Measurements from ENCODE around the gene FREY1. TPM values are rescaled to one million over a fixed set of nuclear protein-coding genes. Genes with fewer than 3 reads are reported as not detected.

The FREY1 gene
- total and polyA plus RNA-seq, 2 donors (not counting 1 experiment from before 2014, with no cell fraction given), result 0.82 to 6.6 TPM

DNA sequence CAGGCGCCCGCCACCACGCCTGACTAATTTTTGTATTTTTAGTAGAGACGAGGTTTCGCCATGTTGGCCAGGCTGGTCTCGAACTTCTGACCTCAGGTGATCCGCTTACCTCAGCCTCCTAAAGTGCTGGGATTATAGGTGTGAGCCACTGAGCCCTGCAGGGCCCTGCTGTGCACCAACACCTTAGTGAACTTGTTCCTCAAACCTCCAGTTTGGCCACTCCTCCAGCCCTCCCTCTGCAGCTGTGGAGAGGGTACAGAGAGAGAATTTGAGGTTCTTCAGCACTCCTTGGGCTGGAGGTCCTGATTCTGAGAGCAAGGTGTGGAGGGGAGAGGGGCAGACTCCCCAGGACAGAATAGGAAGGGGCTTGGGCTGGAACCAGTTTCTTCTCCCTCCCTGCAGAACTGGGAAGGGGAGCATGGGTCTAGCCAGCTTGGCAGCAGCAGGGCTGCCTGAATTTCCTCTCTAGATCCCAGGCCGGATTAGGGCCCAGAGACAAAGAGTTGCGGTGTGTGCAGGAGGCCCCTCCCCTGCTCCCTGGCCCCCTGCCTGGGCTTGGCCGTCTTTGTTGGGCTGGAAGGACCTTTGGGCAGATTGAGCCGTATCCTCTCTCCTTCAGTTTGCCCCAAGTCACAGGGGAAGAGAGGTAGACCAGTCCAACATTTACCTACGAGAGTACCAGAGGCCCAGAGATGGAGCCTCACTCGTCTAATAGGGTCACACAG lies 12.9 kb upstream of the FREY1 start:
- no peaks in the 10 kb centered on the region for H3K27me3 ChIP-seq (replicated peaks in 1 of 4; ENCODE audit: control extremely low read depth in 1 of 4, control insufficient read depth in 3 of 4, insufficient read depth in 4 of 4, low read length in 3 of 4)
- H3K27ac ChIP-seq (ENCODE audit: low read length in 2 of 2), result peak overlapping the region in 1 of 2 donors; percentile 17
- CTCF ChIA-PET, result interaction anchor here (8.3 to 9.6 kb wide), 2 partner anchors 14 to 44 kb away, joined by 58 to 98 read pairs; no protein-coding TSS in a partner anchor
- H3K4me3 ChIP-seq (ENCODE audit: control extremely low read depth in 1 of 5, extremely low read depth in 1 of 5, insufficient read depth in 1 of 5, low read depth in 2 of 5, low read length in 4 of 5), result peak overlapping the region in 2 of 5 experiments; percentile 9 to 99
- POLR2A ChIA-PET, result interaction anchor here (9.1 kb wide), 1 partner anchor 14 kb away, joined by 162 read pairs; no protein-coding TSS in a partner anchor
- ATAC-seq (ENCODE audit: low read depth), result no peak
- no peaks in the 10 kb centered on the region for H3K9me3 ChIP-seq (ENCODE audit: control extremely low read depth in 1 of 3, control insufficient read depth in 2 of 3, insufficient read depth in 1 of 3, low read length in 2 of 3)
- H3K4me2 ChIP-seq (replicated peaks; ENCODE audit: low read depth, low read length, poor library complexity, severe bottlenecking), result peak overlapping the region; percentile 98
- H3K36me3 ChIP-seq (replicated peaks in 1 of 2; ENCODE audit: control extremely low read depth in 1 of 2, control insufficient read depth in 1 of 2, extremely low read depth in 1 of 2, insufficient read depth in 2 of 2, low read length in 1 of 2), result peaks cover 0 to 19% of the 10 kb centered on the region in 2 experiments
- Mint-ChIP-seq H3K27me3 (no peaks in the 10 kb centered on the region), H3K4me3 (peak overlapping the region; percentile 92), H3K9me3 (ENCODE audit: insufficient read depth) (no peaks in the 10 kb centered on the region), H3K4me1 (peaks cover 75% of the 10 kb centered on the region), H3K27ac (peak overlapping the region; percentile 94)
- DNase-seq, result no peak
- intact Hi-C loops (cut with micrococcal nuclease), result loop anchor here (5.0 to 10.0 kb wide), 4 partner anchors 202 to 1355 kb away; partner anchors contain the start of genes ATG13, CD82, DGKZ and HARBI1
- TF ChIP-seq, protein P1, sequence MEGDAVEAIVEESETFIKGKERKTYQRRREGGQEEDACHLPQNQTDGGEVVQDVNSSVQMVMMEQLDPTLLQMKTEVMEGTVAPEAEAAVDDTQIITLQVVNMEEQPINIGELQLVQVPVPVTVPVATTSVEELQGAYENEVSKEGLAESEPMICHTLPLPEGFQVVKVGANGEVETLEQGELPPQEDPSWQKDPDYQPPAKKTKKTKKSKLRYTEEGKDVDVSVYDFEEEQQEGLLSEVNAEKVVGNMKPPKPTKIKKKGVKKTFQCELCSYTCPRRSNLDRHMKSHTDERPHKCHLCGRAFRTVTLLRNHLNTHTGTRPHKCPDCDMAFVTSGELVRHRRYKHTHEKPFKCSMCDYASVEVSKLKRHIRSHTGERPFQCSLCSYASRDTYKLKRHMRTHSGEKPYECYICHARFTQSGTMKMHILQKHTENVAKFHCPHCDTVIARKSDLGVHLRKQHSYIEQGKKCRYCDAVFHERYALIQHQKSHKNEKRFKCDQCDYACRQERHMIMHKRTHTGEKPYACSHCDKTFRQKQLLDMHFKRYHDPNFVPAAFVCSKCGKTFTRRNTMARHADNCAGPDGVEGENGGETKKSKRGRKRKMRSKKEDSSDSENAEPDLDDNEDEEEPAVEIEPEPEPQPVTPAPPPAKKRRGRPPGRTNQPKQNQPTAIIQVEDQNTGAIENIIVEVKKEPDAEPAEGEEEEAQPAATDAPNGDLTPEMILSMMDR (IDR thresholded peaks at IDR 0.05), result no peak
- TF ChIP-seq EZH2 (IDR thresholded peaks at IDR 0.05; ENCODE audit: borderline replicate concordance, insufficient read depth, low read depth, low read length, poor library complexity, severe bottlenecking), result no peak
- H2AFZ ChIP-seq (ENCODE audit: insufficient read depth, low read depth, low read length, poor library complexity, severe bottlenecking), result no peak overlapping the region
- H3K79me2 ChIP-seq (ENCODE audit: control insufficient read depth, insufficient read depth, low read length), result peaks cover 60% of the 10 kb centered on the region
- no peak overlapping the region for H3K9ac ChIP-seq (ENCODE audit: low read length)
- peaks cover 35% of the 10 kb centered on the region for H4K20me1 ChIP-seq (ENCODE audit: control insufficient read depth, insufficient read depth, low read length, poor library complexity, severe bottlenecking)
- WGBS (ENCODE audit: insufficient coverage), result 61% methylated on average over 6 of the region's 13 CpGs
- peaks cover 54 to 75% of the 10 kb centered on the region in 2 donors for H3K4me1 ChIP-seq (ENCODE audit: control insufficient read depth in 2 of 2, insufficient read depth in 2 of 2, low read length in 2 of 2)

Data from B cell (primary cell).